Stimulated activated CD8-positive, alpha-beta memory T cell treated with anti-CD3 and anti-CD28 coated beads, Interleukin-12 subunit alpha, Interleukin-12 subunit beta, amount 100 ng/mL, for 24 hours (primary cell): ENCODE results near the gene EPB41L2.
"Not testable (repeated sequence)": the region's sequence is repeated elsewhere in the genome, so short reads cannot be mapped to it uniquely, and the experiment has no call there.

Experiments
- DNase-seq: peaks from one replicate; pipeline ENCODE4 v3.0.0-alpha.2; 2020; ENCODE audit errors: extremely low read depth

Gene EPB41L2

GRCh38 chr6:131036143-131036542 lies 26.9 kb downstream of the EPB41L2 start:
- no peak for DNase-seq

- no peak for DNase-seq
Observed at GRCh38 chr6:131035582-131035981, 27.5 kb downstream of the EPB41L2 start.

DNA sequence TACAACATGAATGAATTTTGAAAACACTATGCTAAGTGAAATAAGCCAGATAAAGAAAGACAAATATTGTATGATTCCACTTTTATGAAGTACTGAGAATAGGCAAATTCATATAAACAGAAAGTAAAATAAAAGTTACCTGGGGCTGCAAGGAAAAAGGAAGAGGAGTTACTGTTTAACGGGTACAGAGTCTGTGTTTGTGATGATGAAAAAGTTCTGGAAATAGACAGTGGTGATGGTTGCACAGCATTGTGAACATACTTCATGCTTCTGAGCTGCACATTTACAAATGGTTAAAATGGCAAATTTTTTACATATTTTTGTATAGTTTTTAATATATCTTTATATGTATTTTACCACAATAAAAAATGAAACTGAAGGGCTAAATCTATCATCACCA lies 29.4 kb downstream of the EPB41L2 start:
- DNase-seq = no peak

DNA sequence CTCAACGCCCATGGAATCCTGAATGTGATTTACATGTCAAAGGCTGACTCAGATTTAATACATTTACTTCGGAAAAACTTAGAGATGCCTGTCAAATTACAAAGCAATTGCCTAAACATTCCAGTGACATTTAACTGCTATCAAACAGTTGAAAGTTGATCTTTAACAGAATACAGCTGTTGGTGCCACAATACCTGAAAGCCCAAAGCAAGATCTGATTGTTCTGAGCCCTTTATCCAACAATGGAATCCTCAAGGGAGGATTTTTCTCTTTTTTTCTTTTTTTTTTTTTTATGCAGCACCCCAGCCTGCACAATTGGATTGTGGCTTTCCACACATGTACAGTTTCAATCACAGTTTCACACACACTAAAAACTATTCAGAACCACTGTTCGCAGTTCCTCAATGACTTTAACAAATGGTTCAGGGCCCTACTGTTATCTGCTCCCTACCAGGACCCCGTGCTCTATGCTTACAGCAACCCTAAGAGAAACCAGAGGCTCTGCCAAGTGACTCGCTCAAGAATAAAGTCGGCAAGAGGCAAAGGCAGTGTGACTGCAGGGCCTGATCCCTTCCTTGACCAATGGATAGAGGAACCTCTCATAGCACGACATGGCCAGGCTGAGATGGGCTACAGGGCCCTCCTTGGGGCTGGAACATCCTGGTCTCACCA lies 33.3 kb downstream of the EPB41L2 start:
- no peak for DNase-seq

- DNase-seq = no peak
Observed at GRCh38 chr6:131027326-131027725, 35.7 kb downstream of the EPB41L2 start.

GRCh38 chr6:131026243-131026642 lies 36.8 kb downstream of the EPB41L2 start:
- no peak for DNase-seq

DNA sequence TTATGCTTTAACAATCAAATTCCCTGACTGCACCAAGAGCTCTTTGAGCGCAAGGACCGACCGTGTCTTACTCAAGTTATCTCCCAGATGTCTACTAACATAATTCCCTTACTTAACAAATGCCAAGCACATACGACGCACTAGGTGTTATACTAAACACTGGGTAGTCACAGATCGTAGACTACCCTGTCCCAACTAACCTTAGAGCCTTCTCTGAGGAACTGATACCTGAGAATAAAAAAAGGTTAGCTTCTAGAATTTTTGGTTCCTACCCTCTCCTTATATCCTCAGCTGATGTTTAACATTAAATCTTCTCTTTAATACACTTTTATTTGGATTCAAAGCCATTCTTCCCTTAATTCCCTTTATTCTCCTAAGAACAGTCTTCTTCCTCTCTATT lies 38.5 kb downstream of the EPB41L2 start:
- DNase-seq = no peak

GRCh38 chr6:131023834-131024504 lies 39.1 kb downstream of the EPB41L2 start:
- no peak for DNase-seq

DNA sequence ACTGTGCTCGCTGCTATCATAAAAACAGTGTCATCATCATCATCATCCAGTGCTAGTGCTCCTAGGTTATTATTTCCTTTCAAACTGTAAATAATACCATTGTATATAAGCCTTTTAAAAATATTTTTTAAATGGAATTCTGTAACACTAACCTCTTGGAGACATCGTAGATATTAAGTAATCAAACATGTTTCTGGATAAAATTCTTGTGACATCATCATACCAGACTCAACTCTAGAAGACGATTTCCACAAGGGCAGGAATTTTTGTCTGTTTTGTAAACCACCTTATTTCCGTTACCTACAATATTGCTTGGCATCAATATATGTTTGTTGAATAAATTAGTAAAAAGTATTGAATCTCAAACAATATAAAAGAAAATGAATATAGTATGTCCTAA lies 40.4 kb downstream of the EPB41L2 start:
- DNase-seq = no peak

- DNase-seq = no peak
Observed at GRCh38 chr6:131017962-131018361, 45.1 kb downstream of the EPB41L2 start.

GRCh38 chr6:131015630-131016263 lies 47.3 kb downstream of the EPB41L2 start:
- DNase-seq = no peak

DNA sequence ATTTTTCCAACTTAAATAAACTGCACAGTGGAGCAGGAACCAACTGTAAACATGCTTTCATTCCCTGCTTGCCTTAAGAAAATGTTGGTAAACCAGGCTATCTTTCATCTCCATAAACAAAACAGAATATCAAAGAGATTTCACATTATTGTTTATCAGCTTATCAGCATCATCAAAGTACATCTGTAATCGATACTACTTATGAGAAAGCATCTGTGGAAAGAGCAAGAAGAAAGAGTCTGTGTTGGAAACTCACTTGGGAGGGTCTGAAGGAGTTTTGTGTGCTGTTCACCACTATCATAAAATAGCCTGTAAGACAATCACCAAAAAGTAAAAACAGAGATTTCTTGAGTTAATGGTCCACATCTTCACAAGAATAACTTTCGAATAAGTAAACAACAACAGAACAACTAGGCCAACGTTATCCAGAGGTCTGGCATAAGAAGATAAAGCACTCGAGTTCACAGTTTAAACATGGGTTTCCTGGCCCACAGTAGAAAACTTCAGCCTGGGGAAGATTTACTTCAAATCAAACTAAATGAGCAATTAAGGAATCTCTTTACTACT lies 47.9 kb downstream of the EPB41L2 start:
- no peak for DNase-seq

GRCh38 chr6:131014080-131014776 lies 48.8 kb downstream of the EPB41L2 start:
- no peak for DNase-seq

DNA sequence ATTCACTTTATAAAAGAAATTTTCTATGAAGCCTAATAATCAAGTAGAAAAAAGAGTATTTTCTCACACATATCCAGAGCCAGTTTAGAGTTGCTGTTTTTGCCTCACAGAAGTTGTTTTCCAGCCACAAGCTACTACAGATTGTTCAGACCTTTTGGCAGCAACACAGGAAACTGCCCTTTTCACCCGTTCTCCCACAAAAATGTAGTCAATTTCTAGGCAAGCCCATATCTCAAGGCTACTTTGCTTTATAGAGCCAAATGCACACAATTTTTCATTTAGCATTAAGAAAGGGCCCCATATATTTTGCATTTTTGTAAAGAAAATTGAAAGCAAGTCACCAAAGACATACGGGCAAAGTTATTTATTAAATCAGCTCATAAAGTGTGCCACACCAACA lies 49.5 kb downstream of the EPB41L2 start:
- DNase-seq = no peak

DNA sequence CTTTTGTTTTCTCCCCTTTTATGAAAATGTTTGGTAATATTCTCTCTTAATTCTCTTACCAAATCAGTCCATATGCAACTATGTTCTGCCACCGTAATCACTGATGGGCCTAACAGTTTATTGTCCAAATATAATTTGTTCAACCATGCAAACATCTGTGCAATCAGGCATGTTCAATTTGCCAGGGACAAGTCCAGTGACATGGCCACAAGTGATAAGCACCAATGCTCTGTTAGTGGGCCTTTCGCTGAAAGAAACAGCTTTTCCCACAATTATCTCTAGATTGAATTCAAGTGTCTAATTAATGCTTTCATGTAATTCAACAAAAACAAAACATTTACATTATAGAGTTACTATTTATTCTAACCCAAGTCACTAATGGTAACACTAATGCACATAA lies 53.3 kb downstream of the EPB41L2 start:
- DNase-seq = no peak

- DNase-seq = not testable (repeated sequence)
Observed at GRCh38 chr6:131008965-131009364, 54.1 kb downstream of the EPB41L2 start.

DNA sequence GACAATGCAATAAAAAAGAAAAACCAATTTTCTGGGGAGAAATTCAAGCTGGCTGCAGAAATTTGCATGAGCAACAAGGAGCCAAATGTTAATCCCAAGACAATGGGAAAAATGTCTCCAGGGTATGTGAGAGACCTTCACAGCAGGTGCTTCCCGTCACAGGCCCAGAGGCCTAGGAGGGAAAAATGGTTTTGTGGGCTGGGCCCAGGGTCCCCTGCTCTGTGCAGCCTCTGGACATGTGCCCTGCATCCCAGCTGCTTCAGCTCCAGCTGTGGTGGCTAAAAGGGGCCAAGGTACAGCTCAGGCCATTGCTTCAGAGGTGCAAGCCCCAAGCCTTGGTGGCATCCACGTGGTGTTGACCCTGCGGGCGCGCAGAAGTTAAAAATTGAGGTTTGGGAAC lies 55.1 kb downstream of the EPB41L2 start:
- not testable (repeated sequence) for DNase-seq

GRCh38 chr6:131007286-131007685 lies 55.8 kb downstream of the EPB41L2 start:
- DNase-seq = no peak

DNA sequence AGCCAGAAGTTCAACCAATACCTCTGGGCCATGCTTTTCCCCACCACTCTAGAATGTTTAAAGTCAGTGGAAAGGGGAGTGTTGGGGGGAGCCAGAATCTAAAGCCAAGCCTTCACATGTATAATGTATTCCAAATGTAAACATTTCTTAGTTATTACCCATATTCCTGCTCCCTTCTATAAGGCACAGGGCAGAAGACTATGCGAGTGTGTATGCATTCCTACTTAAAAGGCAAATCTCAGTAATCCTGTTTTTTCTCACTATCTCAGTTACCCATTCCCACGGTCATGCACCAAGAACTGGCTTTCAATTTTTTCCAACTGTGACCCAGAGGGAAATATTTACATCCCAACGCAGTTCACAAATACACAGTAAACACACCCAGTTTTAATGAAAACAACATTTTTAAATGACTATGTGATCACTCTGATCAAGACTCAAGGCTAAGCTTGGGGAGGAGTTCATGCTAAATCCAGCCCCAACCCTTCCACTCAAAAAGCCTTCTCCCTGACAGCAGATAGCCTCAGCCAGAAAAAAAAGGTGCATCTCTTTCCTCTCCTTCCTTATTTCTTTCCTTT lies 57.5 kb downstream of the EPB41L2 start:
- DNase-seq = no peak

DNA sequence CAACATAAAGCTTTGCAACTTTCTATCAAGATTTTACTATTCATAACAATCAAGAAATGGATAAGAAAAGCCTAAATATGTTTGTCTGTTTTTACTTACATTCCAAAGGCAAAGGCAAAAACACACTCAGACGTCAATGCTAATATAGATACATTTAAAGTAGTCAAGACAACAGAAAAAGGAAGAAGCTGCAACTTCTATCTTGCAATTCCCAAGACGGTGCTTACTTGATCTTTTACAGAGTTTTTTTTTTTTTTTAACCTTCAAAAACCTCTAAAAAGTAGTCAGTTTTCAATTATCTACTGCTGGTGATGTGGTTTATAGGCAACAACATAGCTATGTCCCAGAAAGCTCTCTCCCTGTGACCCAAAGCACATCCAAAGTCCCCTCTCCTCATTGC lies 58.1 kb downstream of the EPB41L2 start:
- DNase-seq = no peak

GRCh38 chr6:131004387-131004755 lies 58.7 kb downstream of the EPB41L2 start:
- no peak for DNase-seq
